HG02870 (cell line): ENCODE data around the gene FES.
"Not testable (repeated sequence)": the region's sequence is repeated elsewhere in the genome, so short reads cannot be mapped to it uniquely, and the experiment has no call there.

Source experiments
- ATAC-seq: cut with Tn5 transposase; IDR thresholded peaks from one replicate; pipeline ENCODE4 v1.9.1; 2021; ENCODE audit warnings: mild to moderate bottlenecking, moderate library complexity; ENCODE audit not compliant: unreplicated experiment

Gene FES

DNA sequence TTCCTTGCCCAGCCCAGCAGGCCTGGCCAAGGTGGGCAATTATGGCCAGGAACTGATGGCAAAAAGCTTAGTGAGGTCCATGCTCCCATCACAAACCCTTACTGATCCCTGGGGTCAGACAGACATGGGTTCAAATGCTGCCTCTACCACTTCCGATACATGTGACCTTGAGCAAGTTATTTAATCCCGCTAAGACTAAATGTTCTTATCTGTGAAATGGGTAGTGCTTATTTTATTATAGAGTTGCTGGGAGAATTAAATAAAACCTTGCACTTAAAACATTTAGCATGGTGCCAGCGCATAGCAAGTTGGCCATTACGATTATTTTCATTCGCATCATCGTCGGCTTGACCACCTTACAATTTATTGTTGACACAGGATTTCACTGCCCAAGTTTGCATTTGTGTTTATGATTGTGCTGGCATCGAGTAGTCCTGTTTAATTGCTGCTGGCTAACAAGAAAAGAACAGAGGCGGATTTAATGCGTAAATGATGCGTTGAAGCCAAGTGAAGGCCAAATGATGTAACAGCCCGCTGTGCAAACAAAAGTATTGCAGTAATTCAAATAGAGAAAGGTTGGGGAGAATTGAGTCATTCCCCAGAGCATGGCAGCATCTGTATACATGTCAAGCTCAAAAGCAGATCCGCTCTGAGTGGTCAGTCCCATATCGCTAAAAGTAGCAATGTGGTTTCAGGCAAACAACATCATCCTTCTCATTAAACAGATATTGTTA, 23.2 kb upstream of the FES start:
- ATAC-seq: no peak

GRCh38 chr15:90862487-90862886, 21.8 kb upstream of the FES start:
- ATAC-seq: no peak

GRCh38 chr15:90862964-90863778, 21.1 kb upstream of the FES start:
- ATAC-seq: no peak

DNA sequence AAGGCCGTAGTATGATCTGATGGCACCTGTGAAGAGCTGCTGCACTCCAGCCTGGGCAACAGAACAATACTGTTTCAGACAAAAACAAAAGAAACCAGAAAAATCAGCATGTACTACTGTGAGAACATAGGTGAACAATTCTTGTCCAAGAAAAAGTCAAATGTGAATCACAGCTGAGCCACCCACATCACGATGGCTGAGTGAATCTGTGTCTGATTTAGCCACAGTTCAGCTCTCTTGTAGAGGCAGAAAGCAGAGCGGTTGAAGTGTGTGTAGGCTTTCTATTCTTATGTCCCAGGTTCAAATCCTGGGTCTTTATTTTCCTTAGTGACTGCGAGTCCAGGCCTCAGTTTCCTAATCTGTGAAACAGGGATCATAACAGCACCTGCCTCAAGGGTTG, 20.3 kb upstream of the FES start:
- no peak for ATAC-seq

DNA sequence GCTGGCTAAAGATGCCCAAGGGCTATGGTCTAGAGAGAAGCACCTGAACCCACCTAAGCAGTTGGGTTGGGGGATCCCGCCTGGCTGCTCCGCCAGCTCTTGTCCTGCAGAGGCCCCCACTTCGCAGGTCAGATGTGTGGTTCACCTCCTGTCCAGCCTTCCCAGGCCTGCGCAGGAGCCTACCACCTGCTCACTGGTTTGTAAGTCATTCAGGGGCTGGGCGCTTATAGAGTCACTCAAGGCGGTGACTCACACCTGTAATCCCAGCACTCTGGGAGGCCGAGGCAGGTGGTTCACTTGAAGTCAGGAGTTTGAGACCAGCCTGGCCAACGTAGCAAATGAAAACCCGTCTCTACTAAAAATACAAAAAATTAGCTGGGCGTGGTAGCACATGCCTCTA, 19.8 kb upstream of the FES start:
- ATAC-seq: no peak

- ATAC-seq: no peak
These were observed 18.6 kb upstream of the FES start for GRCh38 chr15:90865702-90866101.

GRCh38 chr15:90866161-90866715, 18.1 kb upstream of the FES start:
- ATAC-seq: no peak

- ATAC-seq: no peak
These were observed 17.5 kb upstream of the FES start for GRCh38 chr15:90866800-90867199.

- ATAC-seq: no peak
These were observed 16.0 kb upstream of the FES start, which contains the start of gene FURIN for GRCh38 chr15:90868261-90868689. TSS of gene FURIN (plus strand) at chr15:90868588. CDS start at chr15:90875741, 7,153 bp downstream.

GRCh38 chr15:90869140-90869541, 15.2 kb upstream of the FES start:
- no peak for ATAC-seq

DNA sequence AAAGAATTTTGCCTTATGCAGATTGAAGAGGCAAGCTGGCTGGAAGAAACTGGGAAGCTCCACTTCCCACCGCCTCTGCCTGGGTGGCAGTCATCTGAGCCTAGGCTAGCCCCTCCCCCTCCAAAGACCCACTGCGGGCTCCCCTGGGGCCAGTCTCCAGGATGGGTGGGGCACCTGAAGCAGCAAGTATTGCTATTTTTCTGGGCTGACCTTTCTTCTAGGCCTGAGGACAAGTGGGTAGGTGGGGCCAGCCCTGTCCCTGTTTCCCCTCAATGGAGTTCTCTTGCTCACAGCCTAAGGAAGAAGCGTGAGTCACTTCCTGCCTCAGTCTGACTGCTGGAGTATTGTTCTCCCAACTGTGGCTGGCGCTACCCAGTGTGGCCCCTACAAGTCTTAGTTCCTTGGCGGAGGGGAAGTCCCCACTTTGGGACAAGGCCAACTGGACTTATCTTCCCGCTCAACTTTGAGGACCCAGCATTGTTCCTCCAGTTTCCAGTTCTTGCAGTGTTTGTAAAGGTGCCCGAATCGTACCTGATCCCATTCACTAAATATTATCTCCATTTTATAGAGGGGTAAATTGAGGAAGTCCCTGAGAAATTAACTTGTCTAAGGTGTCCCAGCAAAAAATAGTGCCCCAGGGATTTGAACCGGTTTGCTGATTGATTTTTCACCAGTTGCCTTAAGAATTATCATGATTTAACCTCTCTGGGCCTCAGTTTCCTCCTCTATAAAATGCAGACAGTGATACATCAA, 14.5 kb upstream of the FES start:
- ATAC-seq: no peak

- no peak for ATAC-seq
These were observed 13.8 kb upstream of the FES start for GRCh38 chr15:90870354-90871138.

- no peak for ATAC-seq
These were observed 13.1 kb upstream of the FES start for GRCh38 chr15:90871139-90871715.

DNA sequence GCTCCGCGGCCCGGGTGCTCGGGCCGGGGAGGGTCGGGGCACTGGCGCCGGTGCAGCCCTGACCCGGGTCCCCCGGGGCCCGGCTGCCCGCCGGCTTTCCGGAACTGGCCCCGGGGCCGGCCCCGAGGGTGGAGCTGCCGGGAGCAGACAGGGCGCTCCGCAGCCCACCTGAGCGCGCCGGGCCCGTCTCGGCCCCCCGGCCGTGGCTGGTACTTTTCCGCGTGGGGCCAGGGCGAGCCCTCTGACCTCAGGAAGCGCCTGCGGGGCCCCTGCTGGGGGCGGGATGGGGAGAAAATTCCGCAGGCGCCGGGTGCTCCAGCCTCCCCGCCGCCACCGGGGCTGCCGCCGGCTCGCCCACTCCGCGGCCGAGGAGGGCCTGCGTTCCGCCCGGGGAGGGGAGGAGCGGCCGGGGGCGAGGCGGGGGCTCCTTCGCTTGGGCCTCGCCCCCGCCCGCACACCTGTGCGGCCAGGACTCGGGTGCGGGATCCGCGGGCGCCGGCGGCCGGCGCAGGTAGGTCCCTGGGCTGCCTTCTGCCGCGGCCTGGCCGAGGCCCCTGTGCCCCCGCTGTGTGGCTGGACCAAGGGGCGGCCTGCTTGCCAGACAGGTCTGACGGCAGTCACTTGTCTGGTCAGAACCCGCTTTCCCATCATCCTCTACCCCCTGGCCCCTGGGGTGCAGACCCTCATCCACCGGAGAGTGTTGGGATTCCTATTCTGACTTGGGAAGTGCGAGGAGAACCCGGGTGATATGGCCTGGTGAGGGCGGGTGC, 12.4 kb upstream of the FES start:
- ATAC-seq: no peak

- ATAC-seq: peak; percentile 50
These were observed 11.7 kb upstream of the FES start for GRCh38 chr15:90872486-90873184.

DNA sequence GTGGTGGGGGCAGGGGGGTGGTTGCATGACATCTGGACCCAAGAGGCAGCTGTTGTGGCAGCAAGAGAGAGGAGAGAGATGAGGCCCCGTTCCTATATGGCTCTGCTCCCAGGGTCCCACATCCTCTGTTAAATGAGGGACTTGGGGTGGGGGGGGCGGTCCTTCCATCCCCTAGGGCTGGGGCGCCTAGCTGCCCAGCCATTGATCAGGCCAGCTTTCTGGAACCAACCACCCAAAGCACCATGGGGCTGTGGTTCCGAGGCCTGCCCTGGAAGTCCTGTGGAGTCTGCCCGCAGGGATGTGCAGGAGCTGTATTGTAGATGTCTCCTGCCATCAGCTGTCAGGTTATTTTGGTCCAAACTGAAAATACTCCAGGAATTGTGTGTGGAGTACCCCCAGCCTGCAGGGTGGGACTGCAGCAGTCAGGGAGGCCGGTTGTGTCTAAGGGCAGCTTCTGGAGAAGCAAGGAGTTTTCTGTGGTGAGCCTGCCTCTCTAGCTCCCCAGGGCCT, 10.8 kb upstream of the FES start:
- no peak for ATAC-seq

DNA sequence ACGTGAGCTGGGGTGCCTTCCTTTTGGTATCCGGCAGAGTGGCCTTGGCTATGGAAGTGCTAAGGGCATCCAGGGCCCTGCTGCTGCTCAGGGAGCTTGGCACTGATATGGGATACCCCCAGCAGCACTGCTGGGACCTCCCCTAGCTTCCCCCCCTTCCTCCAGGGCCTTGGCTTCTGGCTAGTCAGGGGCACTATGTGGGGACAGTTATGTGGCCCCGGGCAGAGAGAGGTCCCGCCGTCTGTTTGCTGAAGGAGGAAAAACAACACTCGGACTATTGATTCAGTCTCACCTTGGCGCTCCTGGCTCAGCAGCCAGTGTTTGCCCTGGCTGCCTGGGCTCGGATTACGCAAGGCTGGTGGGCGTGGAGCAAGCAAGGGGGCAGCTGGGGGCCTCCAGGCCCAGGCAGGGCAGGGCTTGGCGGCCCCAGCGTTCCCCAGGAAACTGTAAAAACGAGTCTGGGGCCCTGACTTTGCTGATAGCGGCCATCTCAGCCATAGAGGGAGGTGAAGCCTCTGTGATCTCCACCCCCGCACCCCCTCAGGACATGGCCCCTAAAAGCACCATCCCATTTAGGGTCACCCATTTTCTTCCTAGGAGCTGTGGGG, 10.2 kb upstream of the FES start:
- ATAC-seq: no peak

DNA sequence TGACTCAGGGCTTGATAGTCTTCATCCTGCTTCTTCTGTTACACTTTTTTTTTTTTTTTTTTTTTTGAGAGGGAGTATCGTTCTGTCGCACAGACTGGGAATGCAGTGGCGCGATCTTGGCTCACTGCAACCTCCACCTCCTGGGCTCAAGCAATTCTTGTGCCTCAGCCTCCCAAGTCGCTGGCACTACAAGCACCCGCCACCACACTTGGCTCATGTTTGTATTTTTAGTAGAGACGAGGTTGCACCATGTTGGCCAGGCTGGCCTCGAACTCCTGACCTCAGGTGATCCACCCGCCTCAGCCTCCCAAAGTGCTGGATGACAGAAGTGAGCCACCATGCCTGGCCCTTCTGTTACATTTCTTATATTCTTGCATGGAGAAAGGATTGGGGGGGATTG, 9.3 kb upstream of the FES start:
- not testable (repeated sequence) for ATAC-seq
